ENCODE data around the gene SYVN1. TPM values are rescaled to one million over a fixed set of nuclear protein-coding genes. Genes with fewer than 3 reads are reported as not detected.

The SYVN1 gene
- total and polyA plus RNA-seq, 2 donors (not counting 3 experiments of a cell fraction or from before 2014, with no cell fraction given): 34.5 to 45.1 TPM

DNA sequence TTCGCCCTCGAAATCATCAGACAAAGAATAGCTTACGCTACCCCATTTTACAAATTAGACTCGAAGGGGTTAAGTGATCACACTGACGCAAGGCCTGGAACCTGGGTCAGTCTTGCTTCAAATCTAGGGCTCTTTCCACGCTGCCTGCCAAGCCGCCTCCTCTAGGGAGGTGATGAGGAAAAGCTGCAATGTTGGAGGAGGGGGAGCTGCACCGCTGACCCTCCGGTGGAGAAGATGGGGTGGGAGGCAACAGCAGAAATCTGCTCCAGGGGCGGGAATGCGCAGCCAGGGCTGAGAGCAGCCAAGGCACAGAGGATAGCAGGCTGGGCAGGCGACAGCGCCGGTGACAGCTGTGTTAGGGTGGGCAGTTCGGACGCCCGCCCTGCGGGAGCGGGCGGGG lies 595 bp downstream of the SYVN1 start:
- Histone ChIP-seq H3K9me1 (replicated peaks; ENCODE audit: control insufficient read depth, extremely low read depth, insufficient read depth, low read length) (no peaks in the 10 kb centered on the region), H3K36me3 (ENCODE audit: control insufficient read depth in 2 of 2, extremely low read depth in 1 of 2, insufficient read depth in 2 of 2, low read length in 2 of 2) (peaks cover under 1 to 30% of the 10 kb centered on the region in 2 experiments), H3K79me2 (ENCODE audit: control insufficient read depth, insufficient read depth, low read length) (peaks cover 14% of the 10 kb centered on the region), H3K27ac (ENCODE audit: insufficient read depth, low read depth, low read length) (peak overlapping the region; percentile 89), H3K4me2 (ENCODE audit: insufficient read depth, low read length) (peak overlapping the region; percentile 62), H3K9ac (replicated peaks; ENCODE audit: extremely low read depth, insufficient read depth, low read length) (peak overlapping the region; percentile 92), H4K20me1 (replicated peaks; ENCODE audit: control insufficient read depth, extremely low read depth, insufficient read depth, low read length) (no peaks in the 10 kb centered on the region), H3K27me3 (ENCODE audit: control insufficient read depth in 2 of 2, insufficient read depth in 2 of 2, low read length in 2 of 2) (no peaks in the 10 kb centered on the region), H3K4me1 (ENCODE audit: control insufficient read depth, extremely low read depth, insufficient read depth, low read length) (peaks cover 12% of the 10 kb centered on the region), H3K9me3 (replicated peaks; ENCODE audit: control insufficient read depth, insufficient read depth, low read length) (no peaks in the 10 kb centered on the region), H2AFZ (ENCODE audit: low read depth, low read length) (peak overlapping the region; percentile 80), H3K4me3 (replicated peaks in 1 of 3; ENCODE audit: insufficient read depth in 1 of 3, low read depth in 1 of 3, low read length in 3 of 3) (peak overlapping the region; percentile 51 to 62 (median 52))
- peak; percentile 15 for FAIRE-seq
- no peak for TF ChIP-seq EZH2 (IDR thresholded peaks at IDR 0.05; ENCODE audit: borderline replicate concordance, low read depth, low read length, severe bottlenecking)
- TF ChIP-seq, protein P1, sequence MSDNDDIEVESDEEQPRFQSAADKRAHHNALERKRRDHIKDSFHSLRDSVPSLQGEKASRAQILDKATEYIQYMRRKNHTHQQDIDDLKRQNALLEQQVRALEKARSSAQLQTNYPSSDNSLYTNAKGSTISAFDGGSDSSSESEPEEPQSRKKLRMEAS (IDR thresholded peaks at IDR 0.05; ENCODE audit: insufficient read depth, insufficient read length): no peak
- TF ChIP-seq JUN (IDR thresholded peaks at IDR 0.05; ENCODE audit: borderline replicate concordance, insufficient read depth, insufficient read length, low read depth): no peak
- TF ChIP-seq, protein P2, sequence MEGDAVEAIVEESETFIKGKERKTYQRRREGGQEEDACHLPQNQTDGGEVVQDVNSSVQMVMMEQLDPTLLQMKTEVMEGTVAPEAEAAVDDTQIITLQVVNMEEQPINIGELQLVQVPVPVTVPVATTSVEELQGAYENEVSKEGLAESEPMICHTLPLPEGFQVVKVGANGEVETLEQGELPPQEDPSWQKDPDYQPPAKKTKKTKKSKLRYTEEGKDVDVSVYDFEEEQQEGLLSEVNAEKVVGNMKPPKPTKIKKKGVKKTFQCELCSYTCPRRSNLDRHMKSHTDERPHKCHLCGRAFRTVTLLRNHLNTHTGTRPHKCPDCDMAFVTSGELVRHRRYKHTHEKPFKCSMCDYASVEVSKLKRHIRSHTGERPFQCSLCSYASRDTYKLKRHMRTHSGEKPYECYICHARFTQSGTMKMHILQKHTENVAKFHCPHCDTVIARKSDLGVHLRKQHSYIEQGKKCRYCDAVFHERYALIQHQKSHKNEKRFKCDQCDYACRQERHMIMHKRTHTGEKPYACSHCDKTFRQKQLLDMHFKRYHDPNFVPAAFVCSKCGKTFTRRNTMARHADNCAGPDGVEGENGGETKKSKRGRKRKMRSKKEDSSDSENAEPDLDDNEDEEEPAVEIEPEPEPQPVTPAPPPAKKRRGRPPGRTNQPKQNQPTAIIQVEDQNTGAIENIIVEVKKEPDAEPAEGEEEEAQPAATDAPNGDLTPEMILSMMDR (IDR thresholded peaks at IDR 0.05; ENCODE audit: extremely low read depth in 1 of 2, insufficient read depth in 1 of 2, low read depth in 1 of 2, low read length in 2 of 2): no peak
- TF ChIP-seq POLR2AphosphoS5 (IDR thresholded peaks at IDR 0.05; ENCODE audit: insufficient read depth, low read depth, low read length): no peak
- no peak for TF ChIP-seq GATA2 (IDR thresholded peaks at IDR 0.05; ENCODE audit: insufficient read depth, insufficient read length, low read depth, low read length)
- TF ChIP-seq POLR2A (IDR thresholded peaks at IDR 0.05; ENCODE audit: low read depth, low read length): no peak
- TF ChIP-seq FOS (IDR thresholded peaks at IDR 0.05; ENCODE audit: borderline replicate concordance, insufficient read depth, low read length): no peak
- TF ChIP-seq MYC (IDR thresholded peaks at IDR 0.05; ENCODE audit: low read depth, low read length): no peak
- dilution Hi-C loops (cut with MboI; ENCODE audit: extremely low pct_ligation_motif_present, low sequenced_read_pairs): no loop called here
- ChIA-PET POLR2A (no interaction called here), CTCF (interaction anchor here (0.6 to 4.0 kb wide), 4 partner anchors 17 to 1300 kb away, joined by 3 to 27 read pairs (median 6); partner anchors contain the start of genes CAPN1, TM7SF2 and ZNHIT2)
- BruUV-seq (replicated peaks): no TSS peak
- intact Hi-C loops (cut with micrococcal nuclease): loop anchor here (1.0 kb wide), 2 partner anchors 36 to 48 kb away; partner anchors contain the start of gene CAPN1
- peak; percentile 40 for DNase-seq (ENCODE audit: low read depth, low spot score)

All from endothelial cell of umbilical vein (primary cell).